Neural cell (in vitro differentiated cells): Measurements from ENCODE around the gene ZNF853. TPM values are rescaled to one million over a fixed set of nuclear protein-coding genes. Genes with fewer than 3 reads are reported as not detected.

ENCODE experiments used
- H2AFZ ChIP-seq: fragments of 200-600, 300-800 bp; sonication (generic), shearing (Covaris generic); 2 replicates; pipeline ENCODE4 v1.6.0; 2014; ENCODE audit warnings: low read depth, mild to moderate bottlenecking, antibody characterized with exemption, low read length, moderate library complexity
- H3F3A ChIP-seq: fragments of 200-600 bp; shearing (Covaris generic); 2 replicates; pipeline ENCODE4 v1.6.1; 2016; ENCODE audit warnings: mild to moderate bottlenecking, moderate library complexity, mixed read lengths, antibody characterized with exemption, low read length; ENCODE audit not compliant: insufficient read depth, poor library complexity, severe bottlenecking
- H3K27ac ChIP-seq: fragments of 200-600, 300-800 bp; sonication (generic), shearing (Covaris generic); 2 replicates; pipeline ENCODE4 v1.5.1; 2014; ENCODE audit warnings: mild to moderate bottlenecking, low read length, moderate library complexity
- H3K27me3 ChIP-seq: fragments of 300-800, 200-600 bp; sonication (generic), shearing (Covaris generic); 2 replicates; pipeline ENCODE4 v1.6.0; 2014; ENCODE audit warnings: mild to moderate bottlenecking, low read depth, low read length, moderate library complexity; ENCODE audit not compliant: insufficient read depth
- H3K36me3 ChIP-seq: fragments of 300-800, 200-600 bp; sonication (generic), shearing (Covaris generic); 2 replicates; pipeline ENCODE4 v1.5.1; 2014; ENCODE audit warnings: mild to moderate bottlenecking, antibody characterized with exemption, low read length, moderate library complexity; ENCODE audit not compliant: insufficient read depth
- H3K4me2 ChIP-seq: fragments of 300-800, 200-600 bp; sonication (generic), shearing (Covaris generic); 2 replicates; pipeline ENCODE4 v1.6.0; 2014; ENCODE audit warnings: mild to moderate bottlenecking, low read length
- H3K4me3 ChIP-seq: fragments of 300-800, 200-600 bp; sonication (generic), shearing (Covaris generic); 2 replicates; pipeline ENCODE4 v1.5.1; 2014; ENCODE audit warnings: mild to moderate bottlenecking, low read length, moderate library complexity
- H3K79me2 ChIP-seq: fragments of 200-600 bp; shearing (Covaris generic); replicated peaks from 2 replicates; pipeline ENCODE4 v1.6.0; 2014; ENCODE audit warnings: mild to moderate bottlenecking, low read length, moderate library complexity; ENCODE audit not compliant: insufficient read depth
- H3K9ac ChIP-seq: fragments of 300-800, 200-600 bp; sonication (generic), shearing (Covaris generic); 2 replicates; pipeline ENCODE4 v1.6.1; 2016; ENCODE audit warnings: mild to moderate bottlenecking, low read length, mixed read lengths
- H3K9me2 ChIP-seq: fragments of 200-600 bp; shearing (Covaris generic); 2 replicates; pipeline ENCODE4 v1.6.1; 2016; ENCODE audit warnings: mild to moderate bottlenecking, low read length, mixed read lengths; ENCODE audit not compliant: insufficient read depth
- H3K9me3 ChIP-seq: fragments of 200-600, 300-800 bp; sonication (generic), shearing (Covaris generic); 2 replicates; pipeline ENCODE4 v1.6.1; 2016; ENCODE audit warnings: mild to moderate bottlenecking, mixed run types, low read length, moderate library complexity, mixed read lengths
- H4K20me1 ChIP-seq: fragments of 200-600 bp; shearing (Covaris generic); 2 replicates; pipeline ENCODE4 v1.6.1; 2016; ENCODE audit warnings: mild to moderate bottlenecking, mixed run types; ENCODE audit not compliant: insufficient read depth
- CTCF ChIP-seq: fragments of 450-650 bp; IDR thresholded peaks from 2 replicates; pipeline ENCODE4 v1.5.1; 2014; ENCODE audit warnings: antibody characterized with exemption, mild to moderate bottlenecking, moderate library complexity; ENCODE audit not compliant: poor library complexity, severe bottlenecking
- EP300 ChIP-seq: fragments of 450-650 bp; conservative IDR thresholded peaks from 2 replicates; pipeline ENCODE4 v1.6.1; 2014; ENCODE audit warnings: antibody characterized with exemption, mild to moderate bottlenecking, moderate library complexity; ENCODE audit not compliant: poor library complexity, severe bottlenecking
- EZH2 ChIP-seq: fragments of 200-600, 300-800 bp; shearing (Covaris generic), sonication (generic); IDR thresholded peaks from 2 replicates; pipeline ENCODE4 v1.6.1; 2014; ENCODE audit warnings: antibody characterized with exemption, low read length, borderline replicate concordance, mild to moderate bottlenecking; ENCODE audit not compliant: insufficient read depth, poor library complexity, severe bottlenecking
- MXI1 ChIP-seq: fragments of 450-650 bp; conservative IDR thresholded peaks from 2 replicates; pipeline ENCODE4 v1.6.1; 2014; ENCODE audit warnings: antibody characterized with exemption, mild to moderate bottlenecking; ENCODE audit not compliant: poor library complexity, severe bottlenecking
- POLR2AphosphoS5 ChIP-seq: IDR thresholded peaks from 2 replicates; pipeline ENCODE4 v1.6.1; 2012
- REST ChIP-seq: IDR thresholded peaks from 2 replicates; pipeline ENCODE4 v1.6.1; 2012; ENCODE audit warnings: borderline replicate concordance
- SMC3 ChIP-seq: fragments of 450-650 bp; conservative IDR thresholded peaks from 2 replicates; pipeline ENCODE4 v1.6.1; 2014; ENCODE audit warnings: antibody characterized with exemption, mild to moderate bottlenecking, moderate library complexity; ENCODE audit not compliant: poor library complexity
- polyA plus RNA-seq: library from polyadenylated mRNA; depleted of rRNA; stranded (reverse); fragments of >200 nt; gene quantifications from 2 replicates; pipeline ENCODE4 v1.2.3, GENCODE V29; 2014

Gene ZNF853
- polyA plus RNA-seq, 1 donor from 2014 or later, result 8.7 TPM

DNA sequence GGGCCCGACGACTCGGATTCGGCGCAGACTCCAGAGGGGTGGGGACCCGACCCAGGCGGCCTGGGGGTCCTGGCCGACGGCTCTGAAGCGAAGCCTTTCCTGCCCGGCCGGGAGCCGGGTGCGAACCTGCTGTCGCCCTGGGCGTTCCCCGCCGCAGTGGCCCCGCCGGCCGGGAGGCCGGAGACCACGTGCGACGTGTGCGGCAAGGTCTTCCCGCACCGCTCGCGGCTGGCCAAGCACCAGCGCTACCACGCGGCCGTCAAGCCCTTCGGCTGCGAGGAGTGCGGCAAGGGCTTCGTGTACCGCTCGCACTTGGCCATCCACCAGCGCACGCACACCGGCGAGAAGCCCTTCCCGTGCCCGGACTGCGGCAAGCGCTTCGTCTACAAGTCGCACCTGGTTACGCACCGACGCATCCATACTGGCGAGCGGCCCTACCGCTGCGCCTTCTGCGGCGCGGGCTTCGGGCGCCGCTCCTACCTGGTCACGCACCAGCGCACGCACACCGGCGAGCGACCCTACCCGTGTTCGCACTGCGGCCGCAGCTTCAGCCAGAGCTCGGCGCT is 37.1 kb downstream of the ZNF853 start:
- Histone ChIP-seq H3K9me2 (no peaks in the 10 kb centered on the region), H3K27me3 (no peaks in the 10 kb centered on the region), H4K20me1 (no peaks in the 10 kb centered on the region), H3K4me2 (no peak overlapping the region), H3K79me2 (no peaks in the 10 kb centered on the region), H3K4me3 (no peak overlapping the region), H3K9me3 (peaks cover 9% of the 10 kb centered on the region), H3F3A (no peaks in the 10 kb centered on the region), H3K27ac (no peak overlapping the region), H3K9ac (no peak overlapping the region), H3K36me3 (peaks cover 29% of the 10 kb centered on the region), H2AFZ (no peak overlapping the region)
- TF ChIP-seq MXI1, result no peak
- no peak for TF ChIP-seq REST
- TF ChIP-seq EP300, result no peak
- TF ChIP-seq SMC3, result no peak
- no peak for TF ChIP-seq CTCF
- TF ChIP-seq EZH2, result no peak

DNA sequence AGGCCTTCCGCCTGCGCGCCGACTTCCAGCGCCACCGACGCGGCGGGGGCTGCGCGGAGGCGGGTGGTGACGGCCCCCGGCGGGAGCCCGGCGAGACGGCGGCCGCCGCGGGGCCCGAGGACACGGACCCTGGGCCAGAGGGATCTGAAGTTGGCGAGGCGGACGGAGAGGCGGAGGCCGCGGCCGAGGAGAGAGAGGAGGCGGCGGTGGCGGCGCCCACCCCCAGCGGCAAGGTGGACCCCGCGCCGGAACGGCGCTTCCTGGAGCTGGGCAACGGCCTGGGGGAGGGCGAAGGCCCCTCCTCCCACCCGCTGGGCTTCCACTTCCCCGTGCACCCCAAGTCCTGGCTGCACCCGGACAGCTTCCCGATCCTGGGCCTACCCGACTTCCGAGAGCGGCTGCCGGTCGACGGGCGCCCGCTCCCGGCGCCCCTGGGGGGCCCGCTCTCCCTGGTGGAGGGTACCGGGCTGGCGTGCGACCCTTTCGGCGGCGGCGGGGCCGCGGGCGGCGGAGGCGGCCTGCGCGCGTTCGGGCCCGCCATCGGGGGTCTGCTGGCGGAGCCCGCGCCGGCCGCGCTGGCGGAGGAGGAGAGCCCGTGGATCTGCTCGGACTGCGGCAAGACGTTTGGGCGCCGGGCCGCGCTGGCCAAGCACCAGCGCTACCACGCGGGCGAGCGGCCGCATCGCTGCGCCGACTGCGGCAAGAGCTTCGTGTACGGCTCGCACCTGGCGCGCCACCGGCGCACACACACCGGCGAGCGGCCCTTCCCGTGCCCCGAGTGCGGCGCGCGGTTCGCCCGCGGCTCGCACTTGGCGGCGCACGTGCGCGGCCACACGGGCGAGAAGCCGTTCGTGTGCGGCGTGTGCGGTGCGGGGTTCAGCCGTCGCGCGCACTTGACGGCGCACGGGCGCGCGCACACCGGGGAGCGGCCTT is 37.9 kb downstream of the ZNF853 start:
- Histone ChIP-seq H3K4me2 (no peak overlapping the region), H3K27ac (no peak overlapping the region), H3K9ac (no peak overlapping the region), H3K27me3 (no peaks in the 10 kb centered on the region), H3K36me3 (peaks cover 29% of the 10 kb centered on the region), H3F3A (no peaks in the 10 kb centered on the region), H3K9me3 (peaks cover 9% of the 10 kb centered on the region), H2AFZ (no peak overlapping the region), H3K4me3 (no peak overlapping the region), H3K9me2 (no peaks in the 10 kb centered on the region), H3K79me2 (no peaks in the 10 kb centered on the region), H4K20me1 (no peaks in the 10 kb centered on the region)
- TF ChIP-seq EP300 (no peak), MXI1 (no peak), EZH2 (no peak), POLR2AphosphoS5 (no peak), REST (no peak)
